ENCODE measurements around the gene FER1L5.

The FER1L5 gene

GRCh38 chr2:96727431-96727830, 84.9 kb downstream of the FER1L5 start:
- no peak for TF ChIP-seq EP300 (IDR thresholded peaks at IDR 0.05; ENCODE audit: borderline replicate concordance)
- no peak for TF ChIP-seq TAF1 (IDR thresholded peaks at IDR 0.05; ENCODE audit: low read depth)
- TF ChIP-seq USF1 (IDR thresholded peaks at IDR 0.05) = no peak

GRCh38 chr2:96729748-96730147, 87.2 kb downstream of the FER1L5 start:
- TF ChIP-seq REST (IDR thresholded peaks at IDR 0.05; ENCODE audit: low read depth) (no peak), FOXM1 (IDR thresholded peaks at IDR 0.05; ENCODE audit: borderline replicate concordance, low read depth) (no peak), ZBTB7A (IDR thresholded peaks at IDR 0.05; ENCODE audit: low read depth) (no peak)

- no peak for TF ChIP-seq TAF1 (IDR thresholded peaks at IDR 0.05; ENCODE audit: low read depth)
- no peak for TF ChIP-seq YY1 (IDR thresholded peaks at IDR 0.05; ENCODE audit: low read depth)
- no peak for TF ChIP-seq RAD21 (IDR thresholded peaks at IDR 0.05; ENCODE audit: low read depth)
- TF ChIP-seq MAX (IDR thresholded peaks at IDR 0.05) = no peak
- no peak for TF ChIP-seq CREB1 (IDR thresholded peaks at IDR 0.05; ENCODE audit: low read depth)
- TF ChIP-seq NFIC (IDR thresholded peaks at IDR 0.05) = no peak
- TF ChIP-seq TEAD4 (IDR thresholded peaks at IDR 0.05) = no peak
- no peak for TF ChIP-seq ZBTB7A (IDR thresholded peaks at IDR 0.05; ENCODE audit: low read depth)
- no peak for TF ChIP-seq EGR1 (IDR thresholded peaks at IDR 0.05)
- no peak for TF ChIP-seq USF1 (IDR thresholded peaks at IDR 0.05)
- no peak for TF ChIP-seq REST (IDR thresholded peaks at IDR 0.05; ENCODE audit: low read depth)
- TF ChIP-seq TCF12 (IDR thresholded peaks at IDR 0.05; ENCODE audit: low read depth) = no peak
- no peak for TF ChIP-seq FOXM1 (IDR thresholded peaks at IDR 0.05; ENCODE audit: borderline replicate concordance, low read depth)
- TF ChIP-seq EP300 (IDR thresholded peaks at IDR 0.05; ENCODE audit: borderline replicate concordance) = no peak
- TF ChIP-seq CEBPB (IDR thresholded peaks at IDR 0.05) = no peak
Observed at GRCh38 chr2:96730212-96730611, 87.6 kb downstream of the FER1L5 start.

GRCh38 chr2:96733931-96734330, 91.4 kb downstream of the FER1L5 start:
- TF ChIP-seq CREB1 (IDR thresholded peaks at IDR 0.05; ENCODE audit: low read depth) = no peak
- TF ChIP-seq FOXM1 (IDR thresholded peaks at IDR 0.05; ENCODE audit: borderline replicate concordance, low read depth) = no peak
- no peak for TF ChIP-seq EP300 (IDR thresholded peaks at IDR 0.05; ENCODE audit: borderline replicate concordance)
- no peak for TF ChIP-seq EGR1 (IDR thresholded peaks at IDR 0.05)
- no peak for TF ChIP-seq YY1 (IDR thresholded peaks at IDR 0.05; ENCODE audit: low read depth)
- TF ChIP-seq NFIC (IDR thresholded peaks at IDR 0.05) = no peak
- TF ChIP-seq ZBTB7A (IDR thresholded peaks at IDR 0.05; ENCODE audit: low read depth) = no peak
- TF ChIP-seq TAF1 (IDR thresholded peaks at IDR 0.05; ENCODE audit: low read depth) = no peak
- TF ChIP-seq TCF12 (IDR thresholded peaks at IDR 0.05; ENCODE audit: low read depth) = no peak
- TF ChIP-seq REST (IDR thresholded peaks at IDR 0.05; ENCODE audit: low read depth) = no peak
- no peak for TF ChIP-seq CEBPB (IDR thresholded peaks at IDR 0.05)
- no peak for TF ChIP-seq TEAD4 (IDR thresholded peaks at IDR 0.05)
- no peak for TF ChIP-seq USF1 (IDR thresholded peaks at IDR 0.05)
- TF ChIP-seq RAD21 (IDR thresholded peaks at IDR 0.05; ENCODE audit: low read depth) = no peak
